Erythroblast (primary cell): ENCODE data around the gene GANAB.

Source experiments
- GATA1 ChIP-seq: IDR thresholded peaks from 2 replicates; pipeline ENCODE4 v1.6.1; 2011; ENCODE audit warnings: low read depth, mild to moderate bottlenecking, control low read depth, low read length, moderate library complexity
- POLR2A ChIP-seq: IDR thresholded peaks from 2 replicates; pipeline ENCODE4 v1.6.1; 2011; ENCODE audit warnings: mild to moderate bottlenecking, low read length

GRCh38 chr11:62682518-62682917 is 36.1 kb upstream of the GANAB start:
- TF ChIP-seq POLR2A, result no peak
- TF ChIP-seq GATA1, result no peak
